Measurements from ENCODE around the gene PGLYRP2. TPM values are rescaled to one million over a fixed set of nuclear protein-coding genes. Genes with fewer than 3 reads are reported as not detected.
"Not testable (repeated sequence)": the region's sequence is repeated elsewhere in the genome, so short reads cannot be mapped to it uniquely, and the experiment has no call there.

Gene PGLYRP2
- total and polyA plus RNA-seq, 2 experiments from 2014 or later, result not detected

GRCh38 chr19:15519433-15519976, 40.2 kb upstream of the PGLYRP2 start:
- H3K27ac ChIP-seq, result no peak overlapping the region
- no peaks in the 10 kb centered on the region for H3K9me3 ChIP-seq (ENCODE audit: low read depth)
- H3K4me1 ChIP-seq (ENCODE audit: low read depth), result no peaks in the 10 kb centered on the region
- H3K36me3 ChIP-seq, result no peaks in the 10 kb centered on the region
- H3K4me3 ChIP-seq, result no peak overlapping the region
- DNase-seq (ENCODE audit: low read depth in 1 of 2, low spot score in 1 of 2), result no peak
- TF ChIP-seq, protein P1, sequence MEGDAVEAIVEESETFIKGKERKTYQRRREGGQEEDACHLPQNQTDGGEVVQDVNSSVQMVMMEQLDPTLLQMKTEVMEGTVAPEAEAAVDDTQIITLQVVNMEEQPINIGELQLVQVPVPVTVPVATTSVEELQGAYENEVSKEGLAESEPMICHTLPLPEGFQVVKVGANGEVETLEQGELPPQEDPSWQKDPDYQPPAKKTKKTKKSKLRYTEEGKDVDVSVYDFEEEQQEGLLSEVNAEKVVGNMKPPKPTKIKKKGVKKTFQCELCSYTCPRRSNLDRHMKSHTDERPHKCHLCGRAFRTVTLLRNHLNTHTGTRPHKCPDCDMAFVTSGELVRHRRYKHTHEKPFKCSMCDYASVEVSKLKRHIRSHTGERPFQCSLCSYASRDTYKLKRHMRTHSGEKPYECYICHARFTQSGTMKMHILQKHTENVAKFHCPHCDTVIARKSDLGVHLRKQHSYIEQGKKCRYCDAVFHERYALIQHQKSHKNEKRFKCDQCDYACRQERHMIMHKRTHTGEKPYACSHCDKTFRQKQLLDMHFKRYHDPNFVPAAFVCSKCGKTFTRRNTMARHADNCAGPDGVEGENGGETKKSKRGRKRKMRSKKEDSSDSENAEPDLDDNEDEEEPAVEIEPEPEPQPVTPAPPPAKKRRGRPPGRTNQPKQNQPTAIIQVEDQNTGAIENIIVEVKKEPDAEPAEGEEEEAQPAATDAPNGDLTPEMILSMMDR (IDR thresholded peaks at IDR 0.05; ENCODE audit: low read depth, low read length), result no peak
- H3K27me3 ChIP-seq, result no peaks in the 10 kb centered on the region

DNA sequence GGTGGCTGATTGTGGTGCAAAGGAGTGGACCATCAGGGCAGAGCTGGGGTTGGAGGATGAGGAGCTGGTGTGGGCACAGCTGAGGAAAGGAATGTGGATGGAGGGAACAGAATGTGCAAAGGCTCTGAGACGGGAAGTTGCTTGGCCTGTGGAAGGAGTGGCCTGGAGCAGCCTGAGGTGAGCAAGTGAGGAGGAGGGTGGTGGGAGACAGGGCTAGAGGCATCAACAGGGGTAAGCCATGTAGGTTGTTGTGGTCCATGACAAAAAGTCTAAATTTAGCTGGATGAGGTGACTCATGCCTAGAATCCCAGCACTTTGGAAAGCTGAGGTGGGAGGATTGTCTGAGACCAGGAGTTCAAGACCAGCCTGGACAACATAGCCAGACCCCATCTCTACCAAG, 38.5 kb upstream of the PGLYRP2 start:
- DNase-seq (ENCODE audit: low read depth in 1 of 2, low spot score in 1 of 2), result no peak
- no peaks in the 10 kb centered on the region for H3K27me3 ChIP-seq
- no peaks in the 10 kb centered on the region for H3K36me3 ChIP-seq
- no peaks in the 10 kb centered on the region for H3K9me3 ChIP-seq (ENCODE audit: low read depth)
- no peaks in the 10 kb centered on the region for H3K4me1 ChIP-seq (ENCODE audit: low read depth)
- H3K27ac ChIP-seq, result no peak overlapping the region
- H3K4me3 ChIP-seq, result no peak overlapping the region
- TF ChIP-seq, protein P1 (IDR thresholded peaks at IDR 0.05; ENCODE audit: low read depth, low read length), result no peak

DNA sequence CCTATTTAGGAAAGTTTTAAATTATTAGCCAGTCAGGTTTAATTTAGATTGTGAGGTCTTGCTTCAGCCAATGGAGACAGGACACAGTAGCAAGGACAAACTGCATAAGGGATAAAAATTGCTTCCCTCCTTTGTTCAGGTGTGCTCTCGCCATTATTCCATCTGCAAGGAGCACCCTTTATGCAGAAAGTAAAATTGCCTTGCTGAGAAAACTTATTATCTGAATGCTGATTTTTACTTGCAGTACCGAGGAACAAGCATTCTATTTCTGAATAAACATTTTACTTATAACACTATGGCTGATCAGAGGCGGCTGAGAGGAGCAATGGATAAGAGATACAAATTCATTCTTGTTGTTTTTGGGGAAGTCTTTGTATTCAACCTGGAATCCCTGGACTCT, 37.1 kb upstream of the PGLYRP2 start:
- Histone ChIP-seq H3K4me1 (ENCODE audit: low read depth) (no peaks in the 10 kb centered on the region), H3K27ac (no peak overlapping the region), H3K27me3 (no peaks in the 10 kb centered on the region), H3K9me3 (ENCODE audit: low read depth) (no peaks in the 10 kb centered on the region), H3K36me3 (no peaks in the 10 kb centered on the region), H3K4me3 (no peak overlapping the region)
- TF ChIP-seq, protein P1 (IDR thresholded peaks at IDR 0.05; ENCODE audit: low read depth, low read length), result no peak
- DNase-seq (ENCODE audit: low read depth in 1 of 2, low spot score in 1 of 2), result no peak

DNA sequence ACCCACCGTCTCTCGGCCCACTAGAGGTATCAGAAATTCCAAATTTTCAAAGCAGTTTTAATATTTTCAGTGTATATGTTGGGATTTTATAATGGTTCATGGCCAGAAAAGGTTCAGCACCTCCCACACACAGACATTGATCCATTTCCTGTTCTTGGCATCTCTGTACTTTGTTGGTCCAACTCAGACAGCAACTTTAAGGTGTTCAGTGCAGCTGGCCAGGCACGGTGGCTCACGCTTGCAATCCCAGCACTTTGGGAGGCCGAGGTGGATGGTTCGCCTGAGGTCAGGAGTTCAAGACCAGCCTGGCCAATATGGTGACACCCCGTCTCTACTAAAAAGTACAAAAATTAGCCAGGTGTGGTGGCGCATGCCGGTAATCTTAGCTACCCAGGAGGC, 35.9 kb upstream of the PGLYRP2 start:
- not testable (repeated sequence) for H3K36me3 ChIP-seq

GRCh38 chr19:15511671-15512424, 32.5 kb upstream of the PGLYRP2 start:
- H3K27ac ChIP-seq, result no peak overlapping the region
- TF ChIP-seq, protein P1 (IDR thresholded peaks at IDR 0.05; ENCODE audit: low read depth, low read length), result no peak
- no peak overlapping the region for H3K4me3 ChIP-seq
- H3K27me3 ChIP-seq, result no peaks in the 10 kb centered on the region
- H3K4me1 ChIP-seq (ENCODE audit: low read depth), result no peaks in the 10 kb centered on the region
- no peaks in the 10 kb centered on the region for H3K36me3 ChIP-seq
- no peaks in the 10 kb centered on the region for H3K9me3 ChIP-seq (ENCODE audit: low read depth)
- no peak for DNase-seq (ENCODE audit: low read depth in 1 of 2, low spot score in 1 of 2)

More for the DNA sequence above, 35.9 kb upstream of the PGLYRP2 start:
- not testable (repeated sequence) for DNase-seq (ENCODE audit: low read depth in 1 of 2, low spot score in 1 of 2); H3K4me1 ChIP-seq (ENCODE audit: low read depth); H3K4me3 ChIP-seq; H3K27me3 ChIP-seq; H3K27ac ChIP-seq; H3K9me3 ChIP-seq (ENCODE audit: low read depth)

DNA sequence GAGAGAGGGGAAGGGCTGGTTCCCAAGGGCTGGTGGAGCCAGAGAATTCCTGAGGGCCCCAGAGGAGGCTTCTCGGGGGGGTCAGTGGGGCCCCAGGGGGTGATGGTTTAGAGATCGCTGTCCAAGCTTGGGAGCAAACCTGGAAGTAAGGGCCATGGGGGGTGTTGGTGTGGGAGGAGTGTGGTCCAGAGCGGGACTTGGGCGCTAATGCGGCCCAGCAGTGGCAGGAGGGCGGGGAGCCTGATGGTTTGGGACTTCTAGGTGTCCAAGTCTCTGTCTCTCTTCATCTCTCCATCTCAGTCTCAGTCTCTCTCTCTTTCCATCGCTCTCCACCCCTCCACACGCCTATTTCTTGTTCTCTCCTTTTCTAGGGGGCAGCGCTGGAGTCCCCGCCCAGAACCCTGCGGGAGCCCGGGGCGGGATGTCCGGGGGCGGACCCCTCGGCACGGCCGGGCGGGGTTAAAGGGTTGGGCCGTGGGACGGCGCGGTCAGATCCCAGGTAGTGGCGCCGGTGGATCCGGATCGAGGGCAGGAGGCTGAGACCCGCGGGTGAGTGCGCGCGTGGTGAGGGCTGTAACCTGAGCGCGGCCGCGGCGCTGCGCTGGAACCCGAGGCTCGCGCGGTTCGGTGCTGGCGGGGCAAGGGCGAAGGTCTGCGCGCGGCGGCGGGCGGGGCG, 28.9 kb upstream of the PGLYRP2 start, which contains the start of gene CYP4F22:
TSS of gene CYP4F22 (plus strand) at position 491 of the 676 bp plus-strand sequence. CDS start 16,812 bp downstream, outside the sequence.
- no peaks in the 10 kb centered on the region for H3K27me3 ChIP-seq

More for the DNA sequence above, 28.9 kb upstream of the PGLYRP2 start, which contains the start of gene CYP4F22:
- Histone ChIP-seq H3K27ac (no peak within 1 kb of the TSS), H3K36me3 (no peaks in the 10 kb centered on the region), H3K4me1 (ENCODE audit: low read depth) (no peaks in the 10 kb centered on the region), H3K4me3 (no peak within 1 kb of the TSS), H3K9me3 (ENCODE audit: low read depth) (no peaks in the 10 kb centered on the region)
- TF ChIP-seq, protein P1 (IDR thresholded peaks at IDR 0.05; ENCODE audit: low read depth, low read length), result no peak
- DNase-seq (ENCODE audit: low read depth in 1 of 2, low spot score in 1 of 2), result no peak

All from cardiac muscle cell (in vitro differentiated cells and primary cell).